Central memory CD8-positive, alpha-beta T cell (primary cell): Measurements from ENCODE around the gene EIF2D.
"Not testable (repeated sequence)": the region's sequence is repeated elsewhere in the genome, so short reads cannot be mapped to it uniquely, and the experiment has no call there.

Source experiments
- ATAC-seq: fragments of 150-1000 bp; cut with Tn5 transposase; replicated peaks from 2 replicates; pipeline ENCODE4 v1.10.0; 2022; ENCODE audit warnings: mild to moderate bottlenecking, moderate FRiP score, moderate number of reproducible peaks; ENCODE audit not compliant: poor library complexity, severe bottlenecking; ENCODE audit errors: extremely low read depth
- DNase-seq, 2 donors: peaks; one replicate each; pipeline ENCODE4 v3.0.0; 2021; ENCODE audit warnings: low spot score in 2 of 2
- H3K27ac Mint-ChIP-seq: one replicate; pipeline ENCODE4 v1.8.0; 2022; ENCODE audit warnings: low read depth, mild to moderate bottlenecking, moderate library complexity, mixed read lengths
- H3K27me3 Mint-ChIP-seq: one replicate; pipeline ENCODE4 v1.8.0; 2022; ENCODE audit warnings: mixed read lengths
- H3K36me3 Mint-ChIP-seq: one replicate; pipeline ENCODE4 v1.8.0; 2022; ENCODE audit warnings: mild to moderate bottlenecking, moderate library complexity, mixed read lengths; ENCODE audit not compliant: insufficient read depth
- H3K4me1 Mint-ChIP-seq: one replicate; pipeline ENCODE4 v1.8.0; 2022; ENCODE audit warnings: mixed read lengths
- H3K4me3 Mint-ChIP-seq: one replicate; pipeline ENCODE4 v1.8.0; 2022; ENCODE audit warnings: mild to moderate bottlenecking, moderate library complexity, mixed read lengths
- H3K9me3 Mint-ChIP-seq: one replicate; pipeline ENCODE4 v1.8.0; 2022; ENCODE audit warnings: mixed read lengths

Gene EIF2D

GRCh38 chr1:206651014-206651413 is 38.7 kb upstream of the EIF2D start:
- H3K27ac Mint-ChIP-seq: no peak overlapping the region
- ATAC-seq: no peak
- DNase-seq: no peak
- no peaks in the 10 kb centered on the region for H3K4me1 Mint-ChIP-seq
- H3K9me3 Mint-ChIP-seq: no peaks in the 10 kb centered on the region
- no peaks in the 10 kb centered on the region for H3K27me3 Mint-ChIP-seq
- peaks cover 2% of the 10 kb centered on the region for H3K36me3 Mint-ChIP-seq
- H3K4me3 Mint-ChIP-seq: no peak overlapping the region

- DNase-seq: no peak
- H3K27ac Mint-ChIP-seq: no peak overlapping the region
- no peaks in the 10 kb centered on the region for H3K9me3 Mint-ChIP-seq
- no peak overlapping the region for H3K4me3 Mint-ChIP-seq
- peaks cover 2% of the 10 kb centered on the region for H3K36me3 Mint-ChIP-seq
- ATAC-seq: no peak
- no peaks in the 10 kb centered on the region for H3K4me1 Mint-ChIP-seq
- no peaks in the 10 kb centered on the region for H3K27me3 Mint-ChIP-seq
Measured at GRCh38 chr1:206649261-206649921, 37.1 kb upstream of the EIF2D start.

- Mint-ChIP-seq H3K27me3 (no peaks in the 10 kb centered on the region), H3K4me1 (no peaks in the 10 kb centered on the region)
Measured at GRCh38 chr1:206647224-206647623, 35.0 kb upstream of the EIF2D start.

GRCh38 chr1:206646504-206646903 is 34.2 kb upstream of the EIF2D start:
- ATAC-seq (no peak), DNase-seq (no peak)
- no peak overlapping the region for H3K27ac Mint-ChIP-seq
- H3K27me3 Mint-ChIP-seq: no peaks in the 10 kb centered on the region
- no peaks in the 10 kb centered on the region for H3K4me1 Mint-ChIP-seq
- H3K9me3 Mint-ChIP-seq: no peaks in the 10 kb centered on the region
- no peak overlapping the region for H3K4me3 Mint-ChIP-seq
- H3K36me3 Mint-ChIP-seq: peaks cover 5% of the 10 kb centered on the region

More at GRCh38 chr1:206647224-206647623, 35.0 kb upstream of the EIF2D start:
- H3K36me3 Mint-ChIP-seq: peaks cover 5% of the 10 kb centered on the region
- H3K27ac Mint-ChIP-seq: no peak overlapping the region
- no peaks in the 10 kb centered on the region for H3K9me3 Mint-ChIP-seq
- no peak overlapping the region for H3K4me3 Mint-ChIP-seq
- no peak for ATAC-seq
- no peak for DNase-seq

- Mint-ChIP-seq H3K36me3 (peaks cover 5% of the 10 kb centered on the region), H3K4me3 (no peak overlapping the region), H3K9me3 (no peaks in the 10 kb centered on the region), H3K4me1 (no peaks in the 10 kb centered on the region), H3K27me3 (no peaks in the 10 kb centered on the region), H3K27ac (no peak overlapping the region)
- no peak for DNase-seq
- ATAC-seq: no peak
Measured at GRCh38 chr1:206643118-206643698, 30.9 kb upstream of the EIF2D start.

GRCh38 chr1:206642074-206642473 is 29.8 kb upstream of the EIF2D start:
- not testable (repeated sequence) for H3K27ac Mint-ChIP-seq, ATAC-seq, H3K4me1 Mint-ChIP-seq, H3K36me3 Mint-ChIP-seq, H3K27me3 Mint-ChIP-seq, H3K9me3 Mint-ChIP-seq, DNase-seq, H3K4me3 Mint-ChIP-seq

GRCh38 chr1:206637605-206638004 is 25.3 kb upstream of the EIF2D start:
- no peak overlapping the region for H3K27ac Mint-ChIP-seq

GRCh38 chr1:206636671-206637070 is 24.4 kb upstream of the EIF2D start:
- Mint-ChIP-seq H3K27me3 (peaks cover 21% of the 10 kb centered on the region), H3K4me1 (peaks cover 21% of the 10 kb centered on the region), H3K9me3 (no peaks in the 10 kb centered on the region), H3K4me3 (no peak overlapping the region), H3K27ac (no peak overlapping the region), H3K36me3 (peaks cover 4% of the 10 kb centered on the region)
- DNase-seq: no peak
- ATAC-seq: no peak

More at GRCh38 chr1:206637605-206638004, 25.3 kb upstream of the EIF2D start:
- peaks cover 21% of the 10 kb centered on the region for H3K4me1 Mint-ChIP-seq
- peaks cover 12% of the 10 kb centered on the region for H3K27me3 Mint-ChIP-seq
- no peaks in the 10 kb centered on the region for H3K9me3 Mint-ChIP-seq
- H3K36me3 Mint-ChIP-seq: peaks cover 4% of the 10 kb centered on the region
- DNase-seq: no peak
- ATAC-seq: no peak
- no peak overlapping the region for H3K4me3 Mint-ChIP-seq

- DNase-seq (no peak), ATAC-seq (no peak)
- peaks cover 4% of the 10 kb centered on the region for H3K36me3 Mint-ChIP-seq
- H3K4me1 Mint-ChIP-seq: peaks cover 21% of the 10 kb centered on the region
- H3K27ac Mint-ChIP-seq: no peak overlapping the region
- H3K4me3 Mint-ChIP-seq: peak overlapping the region; percentile 81
- H3K27me3 Mint-ChIP-seq: peaks cover 23% of the 10 kb centered on the region
- no peaks in the 10 kb centered on the region for H3K9me3 Mint-ChIP-seq
Measured at GRCh38 chr1:206635978-206636345, 23.7 kb upstream of the EIF2D start.

GRCh38 chr1:206635080-206635977 is 23.1 kb upstream of the EIF2D start, which contains the start of gene DYRK3:
TSS of gene DYRK3 (plus strand) at chr1:206635536. CDS start at chr1:206635704, 168 bp downstream.
- ATAC-seq: peak; percentile 96
- Mint-ChIP-seq H3K9me3 (no peaks in the 10 kb centered on the region), H3K4me1 (peaks cover 21% of the 10 kb centered on the region), H3K36me3 (peaks cover 4% of the 10 kb centered on the region), H3K27ac (peak within 1 kb of the TSS; percentile 41), H3K4me3 (peak within 1 kb of the TSS; percentile 81), H3K27me3 (peaks cover 23% of the 10 kb centered on the region)
- peak; percentile 75 to 78 for DNase-seq

GRCh38 chr1:206634365-206635079 is 22.3 kb upstream of the EIF2D start:
- peak; percentile 33 to 56 for DNase-seq
- Mint-ChIP-seq H3K27ac (peak overlapping the region; percentile 41), H3K9me3 (no peaks in the 10 kb centered on the region), H3K27me3 (peaks cover 23% of the 10 kb centered on the region), H3K4me3 (peak overlapping the region; percentile 81), H3K4me1 (peaks cover 21% of the 10 kb centered on the region), H3K36me3 (peaks cover 4% of the 10 kb centered on the region)
- ATAC-seq: no peak

GRCh38 chr1:206633708-206634121 is 21.4 kb upstream of the EIF2D start:
- no peak for DNase-seq
- H3K36me3 Mint-ChIP-seq: peaks cover 4% of the 10 kb centered on the region
- peaks cover 21% of the 10 kb centered on the region for H3K4me1 Mint-ChIP-seq
- no peaks in the 10 kb centered on the region for H3K9me3 Mint-ChIP-seq
- H3K4me3 Mint-ChIP-seq: peak overlapping the region; percentile 81
- no peak overlapping the region for H3K27ac Mint-ChIP-seq
- H3K27me3 Mint-ChIP-seq: peaks cover 26% of the 10 kb centered on the region
- ATAC-seq: no peak
